ENCODE results near the gene UHRF2.

DNA sequence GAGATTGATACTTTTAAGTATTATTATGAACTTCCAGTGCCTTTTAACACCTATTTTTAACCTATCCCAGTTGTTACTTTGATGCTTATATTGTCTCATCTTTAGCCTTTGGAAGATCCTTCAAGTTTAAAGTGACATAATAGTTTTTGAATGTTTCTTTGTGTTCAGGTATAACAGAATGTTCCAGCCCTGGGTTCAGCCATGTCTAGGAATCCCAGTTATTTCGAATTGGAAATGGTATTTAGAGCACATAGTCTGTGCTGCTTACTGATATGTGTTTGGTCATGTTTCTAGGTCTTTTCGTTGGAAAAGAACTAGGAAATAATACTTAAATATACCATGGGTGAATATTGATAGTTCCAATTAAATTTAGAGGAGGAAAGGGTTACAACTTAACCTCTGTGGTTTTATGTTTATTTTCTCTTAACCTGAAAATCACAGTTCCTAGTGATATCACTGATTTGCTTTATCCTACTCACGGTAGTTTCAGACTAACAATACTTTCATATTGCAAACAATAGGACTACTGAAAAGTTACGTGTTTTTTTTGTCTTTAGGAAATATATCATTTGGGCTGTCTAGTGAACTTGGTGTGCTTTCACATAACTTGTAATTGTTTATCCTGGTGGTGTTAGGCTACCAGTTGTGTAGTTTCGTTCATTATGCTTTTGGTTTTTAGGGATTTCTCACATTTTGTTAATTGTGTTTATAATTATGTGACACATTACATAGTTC, 37.8 kb downstream of the UHRF2 start:
- TF ChIP-seq, protein P1, sequence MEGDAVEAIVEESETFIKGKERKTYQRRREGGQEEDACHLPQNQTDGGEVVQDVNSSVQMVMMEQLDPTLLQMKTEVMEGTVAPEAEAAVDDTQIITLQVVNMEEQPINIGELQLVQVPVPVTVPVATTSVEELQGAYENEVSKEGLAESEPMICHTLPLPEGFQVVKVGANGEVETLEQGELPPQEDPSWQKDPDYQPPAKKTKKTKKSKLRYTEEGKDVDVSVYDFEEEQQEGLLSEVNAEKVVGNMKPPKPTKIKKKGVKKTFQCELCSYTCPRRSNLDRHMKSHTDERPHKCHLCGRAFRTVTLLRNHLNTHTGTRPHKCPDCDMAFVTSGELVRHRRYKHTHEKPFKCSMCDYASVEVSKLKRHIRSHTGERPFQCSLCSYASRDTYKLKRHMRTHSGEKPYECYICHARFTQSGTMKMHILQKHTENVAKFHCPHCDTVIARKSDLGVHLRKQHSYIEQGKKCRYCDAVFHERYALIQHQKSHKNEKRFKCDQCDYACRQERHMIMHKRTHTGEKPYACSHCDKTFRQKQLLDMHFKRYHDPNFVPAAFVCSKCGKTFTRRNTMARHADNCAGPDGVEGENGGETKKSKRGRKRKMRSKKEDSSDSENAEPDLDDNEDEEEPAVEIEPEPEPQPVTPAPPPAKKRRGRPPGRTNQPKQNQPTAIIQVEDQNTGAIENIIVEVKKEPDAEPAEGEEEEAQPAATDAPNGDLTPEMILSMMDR (IDR thresholded peaks at IDR 0.05 in 2 of 3, conservative IDR thresholded peaks at IDR 0.05 in 1 of 3; ENCODE audit: borderline replicate concordance in 1 of 3, insufficient read depth in 1 of 3, low read depth in 2 of 3, low read length in 2 of 3) = no peak
- TF ChIP-seq EZH2 (IDR thresholded peaks at IDR 0.05) (no peak), POLR2A (IDR thresholded peaks at IDR 0.05; ENCODE audit: borderline replicate concordance, extremely low read depth, insufficient read depth, insufficient read length) (no peak), POLR2AphosphoS5 (IDR thresholded peaks at IDR 0.05; ENCODE audit: low read depth, low read length) (no peak), YY1 (IDR thresholded peaks at IDR 0.05; ENCODE audit: extremely low read depth, insufficient replicate concordance, low read depth, low read length) (no peak)
- TF ChIP-seq, protein P2, sequence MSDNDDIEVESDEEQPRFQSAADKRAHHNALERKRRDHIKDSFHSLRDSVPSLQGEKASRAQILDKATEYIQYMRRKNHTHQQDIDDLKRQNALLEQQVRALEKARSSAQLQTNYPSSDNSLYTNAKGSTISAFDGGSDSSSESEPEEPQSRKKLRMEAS (IDR thresholded peaks at IDR 0.05) = no peak
